Measurements from ENCODE around the gene EEIG2. TPM values are rescaled to one million over a fixed set of nuclear protein-coding genes. Genes with fewer than 3 reads are reported as not detected.
"Not testable (repeated sequence)": the region's sequence is repeated elsewhere in the genome, so short reads cannot be mapped to it uniquely, and the experiment has no call there.

Gene EEIG2
- total and polyA plus RNA-seq, 9 of the 15 experiments (the other 6 are each of a cell fraction or from before 2014, with no cell fraction given): 6.1 to 26.9 (median 15.2) TPM

DNA sequence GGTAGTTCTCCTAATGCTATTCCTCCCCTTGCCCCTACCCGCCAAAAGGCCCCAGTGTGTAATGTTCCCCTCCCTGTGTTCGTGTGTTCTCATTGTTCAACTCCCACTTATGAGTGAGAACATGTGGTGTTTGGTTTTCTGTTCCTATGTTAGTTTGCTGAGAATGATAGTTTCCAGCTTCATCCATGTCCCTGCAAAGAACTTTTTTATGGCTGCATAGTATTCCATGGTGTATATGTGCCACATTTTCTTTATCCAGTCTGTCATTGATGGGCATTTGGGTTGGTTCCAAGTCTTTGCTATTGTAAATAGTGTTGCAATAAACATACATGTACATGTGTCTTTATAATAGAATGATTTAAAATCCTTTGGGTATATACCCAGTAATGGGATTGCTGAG is 46.0 kb upstream of the EEIG2 start:
- DNase-seq (ENCODE audit: extremely low read depth in 1 of 4, low spot score in 3 of 4); BruUV-seq (replicated peaks); H3K9me3 ChIP-seq (replicated peaks; ENCODE audit: control insufficient read depth, insufficient read depth, low read depth, low read length); FAIRE-seq; H2AFZ ChIP-seq (ENCODE audit: low read depth, low read length); H4K20me1 ChIP-seq (replicated peaks; ENCODE audit: control insufficient read depth, insufficient read depth, low read length); POLR2A ChIA-PET; ATAC-seq; H3K27me3 ChIP-seq (ENCODE audit: control insufficient read depth in 2 of 2, insufficient read depth in 2 of 2, low read length in 2 of 2); H3K9me1 ChIP-seq (ENCODE audit: control insufficient read depth, insufficient read depth, low read length); H3K4me3 ChIP-seq; H3K9ac ChIP-seq (ENCODE audit: insufficient read depth in 1 of 2, low read depth in 2 of 2, low read length in 2 of 2); H3K36me3 ChIP-seq (ENCODE audit: control insufficient read depth, insufficient read depth, low read length); H3K4me2 ChIP-seq (ENCODE audit: insufficient read depth, low read length); H3K79me2 ChIP-seq (ENCODE audit: control insufficient read depth, insufficient read depth, low read length); H3K27ac ChIP-seq (ENCODE audit: extremely low read depth, low read depth, low read length); H3K4me1 ChIP-seq (replicated peaks in 1 of 2; ENCODE audit: control insufficient read depth in 2 of 2, insufficient read depth in 2 of 2, low read length in 2 of 2): not testable (repeated sequence)
- intact Hi-C loops (cut with micrococcal nuclease): loop anchor here (2.0 to 5.0 kb wide), 5 partner anchors 57 to 732 kb away; partner anchors contain the start of gene ELAPOR1
- WGBS (ENCODE audit: insufficient coverage, low coverage, missing lambda C conversion rate): 81% methylated on average over 2 of the region's 2 CpGs
- TF ChIP-seq SMARCA5 (IDR thresholded peaks at IDR 0.05) (0 out of 2 replicates have a peak, but pooled peaks have one; percentile 10), BCOR (IDR thresholded peaks at IDR 0.05) (0 out of 2 replicates have a peak, but pooled peaks have one; percentile 48), ZNF146 (CRISPR knock-in tag; IDR thresholded peaks at IDR 0.05; ENCODE audit: unreplicated experiment) (peak; percentile 83)
- in situ Hi-C loops (cut with MboI): loop anchor here (5.0 kb wide), 1 partner anchor 48 kb away; the partner anchor contains the start of gene EEIG2
- CTCF ChIA-PET (ENCODE audit: low intra/inter-chr PET ratio): interaction anchor here (0.6 to 4.9 kb wide), 4 partner anchors 46 to 139 kb away, joined by 3 to 69 read pairs (median 34); partner anchors contain the start of gene EEIG2

DNA sequence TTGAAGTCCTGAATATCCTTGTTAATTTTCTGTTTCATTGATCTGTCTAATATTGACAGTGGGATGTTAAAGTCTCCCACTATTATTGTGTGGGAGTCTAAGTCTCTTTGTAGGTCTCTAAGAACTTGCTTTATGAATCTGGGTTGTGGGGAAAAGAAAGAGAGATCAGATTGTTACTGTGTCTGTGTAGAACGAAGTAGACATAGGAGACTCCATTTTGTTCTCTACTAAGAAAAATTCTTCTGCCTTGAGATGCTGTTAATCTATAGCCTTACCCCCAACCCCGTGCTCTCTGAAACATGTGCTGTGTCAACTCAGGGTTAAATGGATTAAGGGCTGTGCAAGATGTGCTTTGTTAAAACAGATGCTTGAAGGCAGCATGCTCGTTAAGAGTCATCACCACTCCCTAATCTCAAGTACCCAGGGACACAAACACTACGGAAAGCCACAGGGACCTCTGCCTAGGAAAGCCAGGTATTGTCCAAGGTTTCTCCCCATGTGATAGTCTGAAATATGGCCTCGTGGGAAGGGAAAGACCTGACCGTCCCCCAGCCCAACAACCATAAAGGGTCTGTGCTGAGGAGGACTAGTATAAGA is 42.5 kb upstream of the EEIG2 start:
- H3K9ac ChIP-seq (ENCODE audit: insufficient read depth in 1 of 2, low read depth in 2 of 2, low read length in 2 of 2); DNase-seq (ENCODE audit: extremely low read depth in 1 of 4, low spot score in 3 of 4); BruUV-seq (replicated peaks); H3K9me1 ChIP-seq (ENCODE audit: control insufficient read depth, insufficient read depth, low read length); H3K27me3 ChIP-seq (ENCODE audit: control insufficient read depth in 2 of 2, insufficient read depth in 2 of 2, low read length in 2 of 2); H3K4me2 ChIP-seq (ENCODE audit: insufficient read depth, low read length); H3K4me3 ChIP-seq; POLR2A ChIA-PET; H3K27ac ChIP-seq (ENCODE audit: extremely low read depth, low read depth, low read length); intact Hi-C loops (cut with micrococcal nuclease); H4K20me1 ChIP-seq (replicated peaks; ENCODE audit: control insufficient read depth, insufficient read depth, low read length); H3K4me1 ChIP-seq (replicated peaks in 1 of 2; ENCODE audit: control insufficient read depth in 2 of 2, insufficient read depth in 2 of 2, low read length in 2 of 2); H2AFZ ChIP-seq (ENCODE audit: low read depth, low read length); in situ Hi-C loops (cut with MboI); H3K9me3 ChIP-seq (replicated peaks; ENCODE audit: control insufficient read depth, insufficient read depth, low read depth, low read length); ATAC-seq; FAIRE-seq; H3K36me3 ChIP-seq (ENCODE audit: control insufficient read depth, insufficient read depth, low read length); CTCF ChIA-PET (ENCODE audit: low intra/inter-chr PET ratio); H3K79me2 ChIP-seq (ENCODE audit: control insufficient read depth, insufficient read depth, low read length): not testable (repeated sequence)
- 11% methylated on average over 6 of the region's 6 CpGs for WGBS (ENCODE audit: insufficient coverage, low coverage, missing lambda C conversion rate)
- TF ChIP-seq, protein P1, sequence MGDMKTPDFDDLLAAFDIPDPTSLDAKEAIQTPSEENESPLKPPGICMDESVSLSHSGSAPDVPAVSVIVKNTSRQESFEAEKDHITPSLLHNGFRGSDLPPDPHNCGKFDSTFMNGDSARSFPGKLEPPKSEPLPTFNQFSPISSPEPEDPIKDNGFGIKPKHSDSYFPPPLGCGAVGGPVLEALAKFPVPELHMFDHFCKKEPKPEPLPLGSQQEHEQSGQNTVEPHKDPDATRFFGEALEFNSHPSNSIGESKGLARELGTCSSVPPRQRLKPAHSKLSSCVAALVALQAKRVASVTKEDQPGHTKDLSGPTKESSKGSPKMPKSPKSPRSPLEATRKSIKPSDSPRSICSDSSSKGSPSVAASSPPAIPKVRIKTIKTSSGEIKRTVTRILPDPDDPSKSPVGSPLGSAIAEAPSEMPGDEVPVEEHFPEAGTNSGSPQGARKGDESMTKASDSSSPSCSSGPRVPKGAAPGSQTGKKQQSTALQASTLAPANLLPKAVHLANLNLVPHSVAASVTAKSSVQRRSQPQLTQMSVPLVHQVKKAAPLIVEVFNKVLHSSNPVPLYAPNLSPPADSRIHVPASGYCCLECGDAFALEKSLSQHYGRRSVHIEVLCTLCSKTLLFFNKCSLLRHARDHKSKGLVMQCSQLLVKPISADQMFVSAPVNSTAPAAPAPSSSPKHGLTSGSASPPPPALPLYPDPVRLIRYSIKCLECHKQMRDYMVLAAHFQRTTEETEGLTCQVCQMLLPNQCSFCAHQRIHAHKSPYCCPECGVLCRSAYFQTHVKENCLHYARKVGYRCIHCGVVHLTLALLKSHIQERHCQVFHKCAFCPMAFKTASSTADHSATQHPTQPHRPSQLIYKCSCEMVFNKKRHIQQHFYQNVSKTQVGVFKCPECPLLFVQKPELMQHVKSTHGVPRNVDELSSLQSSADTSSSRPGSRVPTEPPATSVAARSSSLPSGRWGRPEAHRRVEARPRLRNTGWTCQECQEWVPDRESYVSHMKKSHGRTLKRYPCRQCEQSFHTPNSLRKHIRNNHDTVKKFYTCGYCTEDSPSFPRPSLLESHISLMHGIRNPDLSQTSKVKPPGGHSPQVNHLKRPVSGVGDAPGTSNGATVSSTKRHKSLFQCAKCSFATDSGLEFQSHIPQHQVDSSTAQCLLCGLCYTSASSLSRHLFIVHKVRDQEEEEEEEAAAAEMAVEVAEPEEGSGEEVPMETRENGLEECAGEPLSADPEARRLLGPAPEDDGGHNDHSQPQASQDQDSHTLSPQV (IDR thresholded peaks at IDR 0.05): peak; percentile 84
- peak; percentile 59; the same call in 1 of the 2 replicates for TF ChIP-seq DDX20 (tag; IDR thresholded peaks at IDR 0.05; ENCODE audit: low read depth)
- peak; percentile 60; the same call in 1 of the 2 replicates for TF ChIP-seq TAL1 (IDR thresholded peaks at IDR 0.05)
- TF ChIP-seq, protein P2, sequence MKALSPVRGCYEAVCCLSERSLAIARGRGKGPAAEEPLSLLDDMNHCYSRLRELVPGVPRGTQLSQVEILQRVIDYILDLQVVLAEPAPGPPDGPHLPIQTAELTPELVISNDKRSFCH (CRISPR knock-in tag; IDR thresholded peaks at IDR 0.05): not testable (repeated sequence)
- TF ChIP-seq, protein P2 (tag; IDR thresholded peaks at IDR 0.05): 0 out of 2 replicates have a peak, but pooled peaks have one; percentile 35
- TF ChIP-seq CBFA2T3 (IDR thresholded peaks at IDR 0.05): peak; percentile 74
- TF ChIP-seq PTTG1 (tag; IDR thresholded peaks at IDR 0.05; ENCODE audit: low read depth): peak; percentile 48; the same call in 1 of the 2 replicates
- TF ChIP-seq CXXC5 (CRISPR knock-in tag; IDR thresholded peaks at IDR 0.05): 0 out of 2 replicates have a peak, but pooled peaks have one; percentile 39
- peak; percentile 67; the same call in 1 of the 2 replicates for TF ChIP-seq DMBX1 (CRISPR knock-in tag; IDR thresholded peaks at IDR 0.05; ENCODE audit: borderline replicate concordance)

Data from K562 (cell line).